Astrocyte (in vitro differentiated cells and primary cell): ENCODE measurements around the gene PRPSAP1. TPM values are rescaled to one million over a fixed set of nuclear protein-coding genes. Genes with fewer than 3 reads are reported as not detected.

Experiments
- DNase-seq: peaks from one replicate; pipeline ENCODE4 v3.0.0-alpha.2; 2010; ENCODE audit warnings: low read depth
- FAIRE-seq: peaks from 2 replicates; lab custom pipeline; 2011; peaks lifted over from hg19 to GRCh38; lab: Jason Lieb, UNC
- H2AFZ ChIP-seq: 2 replicates; pipeline ENCODE4 v1.6.0; 2012; ENCODE audit warnings: low read depth, low read length, inconsistent platforms
- H3K27ac ChIP-seq: 2 replicates; pipeline ENCODE4 v1.5.1; 2011; ENCODE audit warnings: low read depth, low read length, inconsistent platforms
- H3K27me3 ChIP-seq: 2 replicates; pipeline ENCODE4 v1.6.0; 2011; ENCODE audit warnings: low read length, inconsistent platforms; ENCODE audit not compliant: insufficient read depth
- H3K36me3 ChIP-seq: 2 replicates; pipeline ENCODE4 v1.5.1; 2011; ENCODE audit warnings: low read length, inconsistent platforms; ENCODE audit not compliant: insufficient read depth
- H3K4me1 ChIP-seq: 2 replicates; pipeline ENCODE4 v1.5.1; 2011; ENCODE audit warnings: low read length, inconsistent platforms; ENCODE audit not compliant: insufficient read depth
- H3K4me2 ChIP-seq: 2 replicates; pipeline ENCODE4 v1.6.0; 2012; ENCODE audit warnings: low read length, inconsistent platforms
- H3K4me3 ChIP-seq: 2 replicates; pipeline ENCODE4 v1.5.1; 2011; ENCODE audit warnings: low read depth, mild to moderate bottlenecking, low read length, inconsistent platforms; ENCODE audit not compliant: insufficient read depth
- H3K79me2 ChIP-seq: 2 replicates; pipeline ENCODE4 v1.6.0; 2012; ENCODE audit warnings: mild to moderate bottlenecking, low read length, inconsistent platforms; ENCODE audit not compliant: insufficient read depth
- H3K9ac ChIP-seq: 2 replicates; pipeline ENCODE4 v1.6.0; 2012; ENCODE audit warnings: mild to moderate bottlenecking, low read length, inconsistent platforms
- H3K9me3 ChIP-seq: 2 replicates; pipeline ENCODE4 v1.5.1; 2012; ENCODE audit warnings: low read depth, mild to moderate bottlenecking, low read length, inconsistent platforms; ENCODE audit not compliant: insufficient read depth
- H4K20me1 ChIP-seq: 2 replicates; pipeline ENCODE4 v1.6.0; 2012; ENCODE audit warnings: low read length, inconsistent platforms; ENCODE audit not compliant: insufficient read depth
- H3K27ac Mint-ChIP-seq: one replicate; pipeline ENCODE4 v1.8.0; 2021; ENCODE audit warnings: mild to moderate bottlenecking, mixed read lengths; ENCODE audit not compliant: unreplicated experiment
- H3K27me3 Mint-ChIP-seq: one replicate; pipeline ENCODE4 v1.8.0; 2021; ENCODE audit warnings: low read depth, mixed read lengths; ENCODE audit not compliant: unreplicated experiment
- H3K36me3 Mint-ChIP-seq: one replicate; pipeline ENCODE4 v1.8.0; 2021; ENCODE audit warnings: low read depth, mixed read lengths; ENCODE audit not compliant: unreplicated experiment
- H3K4me1 Mint-ChIP-seq: one replicate; pipeline ENCODE4 v1.8.0; 2021; ENCODE audit warnings: low read depth, mixed read lengths; ENCODE audit not compliant: unreplicated experiment
- H3K4me3 Mint-ChIP-seq: one replicate; pipeline ENCODE4 v1.8.0; 2021; ENCODE audit warnings: mild to moderate bottlenecking, moderate library complexity, mixed read lengths; ENCODE audit not compliant: unreplicated experiment
- H3K9me3 Mint-ChIP-seq: one replicate; pipeline ENCODE4 v1.8.0; 2021; ENCODE audit warnings: mild to moderate bottlenecking, mixed read lengths; ENCODE audit not compliant: unreplicated experiment
- CTCF ChIP-seq: IDR thresholded peaks from 2 replicates; pipeline ENCODE4 v1.5.1; 2011; ENCODE audit warnings: low read depth, mild to moderate bottlenecking, inconsistent platforms, low read length, moderate library complexity; ENCODE audit not compliant: insufficient read depth
- EZH2 ChIP-seq: IDR thresholded peaks from 2 replicates; pipeline ENCODE4 v1.6.1; 2012; ENCODE audit warnings: mild to moderate bottlenecking, low read length, inconsistent platforms; ENCODE audit not compliant: insufficient read depth
- total RNA-seq: library from RNA; stranded (reverse); gene quantifications from 2 replicates; pipeline ENCODE4 v1.2.1, GENCODE V29; 2021

Gene PRPSAP1
- total RNA-seq, 1 donor from 2014 or later: 36.2 TPM

DNA sequence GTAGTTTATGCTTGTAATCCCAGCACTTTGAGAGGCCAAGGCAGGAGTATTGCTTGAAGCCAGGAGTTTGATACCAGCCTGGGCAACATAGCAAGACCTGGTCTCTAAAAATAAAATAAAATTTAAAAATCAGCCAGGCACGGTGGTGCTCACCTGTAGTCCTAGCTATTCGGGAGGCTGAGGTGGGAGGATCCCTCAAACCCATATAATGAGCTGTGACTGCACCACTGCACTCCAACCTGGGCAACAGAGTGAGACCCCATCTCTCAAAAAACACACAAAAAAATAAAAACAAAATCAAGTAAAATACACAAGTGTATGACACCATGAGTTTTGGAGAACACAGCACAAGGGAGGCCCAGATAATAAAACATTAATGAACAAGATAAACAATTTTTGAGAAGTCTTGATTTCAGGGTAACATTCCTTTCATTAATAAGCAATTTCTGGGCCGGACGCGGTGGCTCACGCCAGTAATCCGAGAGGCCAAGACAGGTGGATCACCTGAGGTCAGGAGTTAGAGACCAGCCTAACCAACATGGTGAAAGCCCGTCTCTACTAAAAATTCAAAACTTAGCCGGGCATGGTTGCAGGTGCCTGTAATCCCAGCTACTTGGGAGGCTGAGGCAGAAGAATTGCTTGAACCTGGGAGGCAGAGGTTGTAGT lies 17.9 kb downstream of the PRPSAP1 start:
- Mint-ChIP-seq H3K4me1 (peaks cover 9% of the 10 kb centered on the region), H3K27ac (no peak overlapping the region), H3K9me3 (no peaks in the 10 kb centered on the region), H3K27me3 (no peaks in the 10 kb centered on the region), H3K36me3 (peaks cover 9% of the 10 kb centered on the region), H3K4me3 (no peak overlapping the region)
- H3K4me1 ChIP-seq: no peaks in the 10 kb centered on the region
- no peaks in the 10 kb centered on the region for H3K9me3 ChIP-seq
- FAIRE-seq (no peak), DNase-seq (no peak)
- H3K9ac ChIP-seq: no peak overlapping the region
- peaks cover 43% of the 10 kb centered on the region for H4K20me1 ChIP-seq
- H3K27me3 ChIP-seq: no peaks in the 10 kb centered on the region
- no peak overlapping the region for H2AFZ ChIP-seq
- H3K27ac ChIP-seq: no peak overlapping the region
- H3K4me2 ChIP-seq: no peak overlapping the region
- peaks cover 12% of the 10 kb centered on the region for H3K36me3 ChIP-seq
- H3K4me3 ChIP-seq: no peak overlapping the region
- H3K79me2 ChIP-seq: peaks cover 56% of the 10 kb centered on the region
- TF ChIP-seq EZH2 (no peak), CTCF (no peak)

DNA sequence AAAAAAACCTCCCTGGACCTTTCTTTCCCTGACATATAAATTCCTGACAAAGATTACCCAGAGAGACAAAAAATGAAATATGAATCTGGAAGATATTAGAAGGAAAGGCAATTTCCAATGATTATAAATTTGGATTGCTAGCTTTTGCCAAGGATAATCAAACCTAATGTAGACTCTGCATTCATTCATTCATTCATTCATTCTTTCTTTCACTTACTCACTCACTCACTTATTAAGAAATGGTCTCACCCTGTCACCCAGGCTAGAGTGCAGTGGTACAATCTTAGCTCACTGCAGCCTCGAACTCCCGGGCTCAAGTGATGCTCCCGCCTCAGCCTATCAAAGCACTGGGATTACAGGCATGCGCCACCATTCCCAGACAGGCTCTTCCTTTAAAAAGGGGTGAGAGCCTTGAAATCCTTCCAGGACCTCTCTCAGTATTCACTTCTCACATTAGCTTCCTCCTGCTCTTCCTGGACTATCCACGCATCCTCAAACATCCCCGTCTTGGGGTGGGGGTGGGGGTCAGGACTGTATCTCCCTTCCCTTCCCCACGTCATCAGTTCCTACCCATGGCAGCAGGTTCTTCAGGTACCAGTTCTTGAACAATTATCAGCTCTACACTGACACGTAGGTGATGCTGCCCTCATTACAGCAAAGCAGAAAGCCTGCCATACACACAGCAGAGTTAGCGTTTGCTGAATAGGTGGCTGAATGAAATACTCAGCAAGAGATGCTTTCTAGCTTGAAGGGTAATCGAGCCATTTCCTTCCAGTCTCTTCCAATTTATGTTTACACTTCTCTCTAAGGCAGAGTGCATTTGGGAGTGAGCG lies 19.8 kb downstream of the PRPSAP1 start:
- H4K20me1 ChIP-seq: peaks cover 37% of the 10 kb centered on the region
- no peak overlapping the region for H3K4me2 ChIP-seq
- no peak overlapping the region for H3K27ac ChIP-seq
- peaks cover 21% of the 10 kb centered on the region for H3K36me3 ChIP-seq
- no peak overlapping the region for H3K4me3 ChIP-seq
- H3K27ac Mint-ChIP-seq: peak overlapping the region; percentile 30
- no peaks in the 10 kb centered on the region for H3K27me3 Mint-ChIP-seq
- H3K4me1 ChIP-seq: no peaks in the 10 kb centered on the region
- TF ChIP-seq CTCF: no peak
- no peak for TF ChIP-seq EZH2
- no peak overlapping the region for H3K9ac ChIP-seq
- H3K9me3 ChIP-seq: no peaks in the 10 kb centered on the region
- H3K4me3 Mint-ChIP-seq: no peak overlapping the region
- no peaks in the 10 kb centered on the region for H3K27me3 ChIP-seq
- H2AFZ ChIP-seq: no peak overlapping the region
- H3K4me1 Mint-ChIP-seq: peaks cover 9% of the 10 kb centered on the region
- DNase-seq (no peak), FAIRE-seq (no peak)
- peaks cover 8% of the 10 kb centered on the region for H3K36me3 Mint-ChIP-seq
- H3K9me3 Mint-ChIP-seq: no peaks in the 10 kb centered on the region
- peaks cover 42% of the 10 kb centered on the region for H3K79me2 ChIP-seq
